Measurements from ENCODE around the gene SLC10A3.

Gene SLC10A3

GRCh38 chrX:154462396-154462795, 28.0 kb downstream of the SLC10A3 start:
- no peak for FAIRE-seq

DNA sequence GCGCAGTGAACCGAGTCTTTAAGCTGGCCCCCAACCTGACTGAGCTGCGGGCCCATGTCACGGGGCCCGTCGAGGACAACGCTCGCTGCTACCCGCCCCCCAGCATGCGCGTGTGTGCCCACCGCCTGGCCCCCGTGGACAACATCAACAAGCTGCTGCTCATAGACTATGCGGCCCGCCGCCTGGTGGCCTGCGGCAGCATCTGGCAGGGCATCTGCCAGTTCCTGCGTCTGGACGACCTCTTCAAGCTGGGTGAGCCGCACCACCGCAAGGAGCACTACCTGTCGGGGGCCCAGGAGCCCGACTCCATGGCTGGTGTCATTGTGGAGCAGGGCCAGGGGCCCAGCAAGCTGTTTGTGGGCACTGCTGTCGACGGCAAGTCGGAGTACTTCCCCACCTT, 30.1 kb downstream of the SLC10A3 start:
- no peak for FAIRE-seq

DNA sequence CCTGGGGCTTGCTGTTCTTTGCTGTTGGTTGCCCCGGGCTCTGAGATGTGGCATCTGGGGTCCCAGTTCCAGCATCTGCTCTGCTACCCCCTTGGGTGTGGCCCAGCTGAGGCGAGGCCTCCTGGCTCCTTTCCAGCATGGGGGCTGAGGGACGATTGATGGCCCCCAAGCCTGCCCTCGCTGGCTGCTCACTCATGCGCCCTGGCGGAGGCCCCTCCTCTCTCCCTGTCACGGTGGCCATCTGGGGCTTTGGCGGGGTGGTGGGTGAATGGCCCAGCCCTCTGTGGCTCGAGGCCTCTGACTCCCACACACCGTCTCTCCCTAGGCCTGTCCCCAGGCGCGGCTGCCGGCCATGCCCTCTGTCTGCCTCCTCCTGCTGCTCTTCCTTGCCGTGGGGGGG, 30.6 kb downstream of the SLC10A3 start:
- no peak for FAIRE-seq

GRCh38 chrX:154458954-154459778, 31.3 kb downstream of the SLC10A3 start:
- no peak for FAIRE-seq

DNA sequence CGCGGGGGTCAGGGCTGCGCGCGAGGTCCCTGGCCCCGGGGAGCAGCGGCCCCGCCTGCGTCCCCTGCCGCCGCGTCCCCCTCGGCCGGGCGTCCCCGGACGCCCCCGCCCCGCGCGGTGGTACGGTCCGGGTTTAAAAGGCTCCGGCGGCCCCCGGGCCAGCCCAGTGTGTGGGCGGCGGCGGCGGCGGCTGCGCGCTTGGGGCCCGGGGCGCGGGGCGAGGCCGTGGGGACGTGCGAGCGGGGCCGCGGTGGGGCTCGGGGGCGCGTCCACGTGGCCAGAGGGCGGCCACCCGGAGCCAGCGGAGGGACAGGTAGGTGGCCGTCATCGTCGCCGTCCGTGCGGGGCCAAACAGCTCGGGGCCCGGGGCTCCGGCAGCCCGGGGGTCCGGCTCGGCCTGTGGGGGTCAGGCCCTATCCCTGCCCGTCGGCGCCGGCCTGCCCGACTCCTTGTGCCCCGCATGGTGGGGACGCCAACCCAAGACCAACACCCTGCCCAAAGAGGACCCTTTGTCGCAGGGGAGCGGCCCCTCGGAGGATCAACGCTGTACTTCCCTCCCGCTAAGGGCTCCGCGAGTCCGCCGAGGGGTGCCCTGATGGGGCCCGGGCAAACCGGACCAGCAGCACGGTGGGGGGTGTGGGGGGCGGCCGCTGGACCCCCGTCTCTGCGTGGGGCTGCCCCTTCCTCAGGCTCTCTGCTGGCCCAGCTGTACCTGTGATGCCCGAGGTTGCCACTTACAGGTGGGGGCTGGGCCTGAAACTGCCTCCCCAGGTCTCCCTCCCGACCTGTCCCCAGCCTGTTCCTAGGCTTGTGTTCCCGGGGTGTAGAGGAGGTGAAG, 32.1 kb downstream of the SLC10A3 start, which contains the start of gene PLXNA3:
Gene PLXNA3 (plus strand): TSS at position 166 of the 838 bp plus-strand sequence. CDS start 1,903 bp downstream, outside the sequence.
- FAIRE-seq = no peak

- FAIRE-seq = no peak
These were observed 32.8 kb downstream of the SLC10A3 start for GRCh38 chrX:154457491-154458115.

DNA sequence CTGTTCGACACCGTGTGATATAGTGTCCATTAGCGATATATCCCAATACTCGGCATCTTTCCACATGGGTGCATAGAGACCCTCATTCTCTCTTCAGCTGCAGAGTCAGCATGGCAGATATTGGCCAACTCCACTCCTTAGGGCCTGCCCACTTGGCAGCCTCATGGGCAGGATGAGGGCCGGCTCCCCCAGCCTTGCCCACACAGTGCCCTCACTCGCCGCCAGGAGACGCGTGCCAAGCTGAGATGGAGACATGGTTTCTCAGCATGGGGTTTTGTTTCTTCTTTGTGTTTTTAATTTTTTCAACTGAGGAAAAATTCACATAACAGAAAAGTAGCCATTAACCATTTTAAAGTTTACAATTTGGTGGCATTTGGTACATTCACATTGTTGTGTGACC, 37.6 kb downstream of the SLC10A3 start:
- FAIRE-seq = no peak

- no peak for FAIRE-seq
These were observed 40.1 kb downstream of the SLC10A3 start for GRCh38 chrX:154450312-154450711.

GRCh38 chrX:154449618-154450017, 40.8 kb downstream of the SLC10A3 start:
- no peak for FAIRE-seq

DNA sequence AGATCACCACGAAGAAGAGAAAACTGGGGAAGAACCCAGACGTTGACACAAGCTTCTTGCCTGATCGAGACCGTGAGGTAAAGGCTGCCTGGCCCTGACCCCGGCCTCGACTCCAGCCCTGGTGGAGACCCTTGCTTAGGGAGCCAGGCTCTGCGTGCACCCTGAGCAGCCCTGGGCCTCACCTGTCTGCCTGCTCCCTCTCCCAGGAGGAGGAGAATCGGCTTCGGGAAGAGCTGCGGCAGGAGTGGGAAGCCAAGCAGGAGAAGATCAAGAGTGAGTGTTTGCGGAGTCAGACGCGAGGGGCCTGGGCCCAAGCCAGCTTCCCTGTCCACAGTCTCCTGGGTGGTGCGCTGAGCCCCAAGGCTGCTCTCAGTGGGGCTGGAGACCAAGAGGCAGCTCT, 41.9 kb downstream of the SLC10A3 start:
- no peak for FAIRE-seq

- no peak for FAIRE-seq
These were observed 44.0 kb downstream of the SLC10A3 start for GRCh38 chrX:154446430-154446829.

DNA sequence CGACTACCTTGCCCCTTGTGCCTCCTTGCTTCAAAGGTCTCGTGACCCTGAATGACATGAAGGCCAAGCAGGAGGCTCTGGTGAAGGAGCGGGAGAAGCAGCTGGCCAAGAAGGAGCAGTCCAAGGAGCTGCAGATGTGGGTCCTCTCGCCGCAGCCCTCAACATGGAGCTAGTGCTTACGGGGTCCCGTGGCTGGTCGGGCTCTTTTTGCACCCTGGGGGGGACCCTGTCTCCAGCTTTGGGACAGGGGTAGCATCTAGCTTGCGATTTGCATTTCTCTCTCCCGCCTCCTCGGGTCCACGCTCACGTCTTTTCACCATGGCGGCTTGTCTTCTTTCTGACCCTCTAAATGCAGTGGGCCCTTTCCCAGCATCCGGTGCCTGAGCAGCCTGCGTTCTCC, 44.7 kb downstream of the SLC10A3 start:
- no peak for FAIRE-seq

GRCh38 chrX:154444755-154445246, 45.6 kb downstream of the SLC10A3 start:
- FAIRE-seq = no peak

DNA sequence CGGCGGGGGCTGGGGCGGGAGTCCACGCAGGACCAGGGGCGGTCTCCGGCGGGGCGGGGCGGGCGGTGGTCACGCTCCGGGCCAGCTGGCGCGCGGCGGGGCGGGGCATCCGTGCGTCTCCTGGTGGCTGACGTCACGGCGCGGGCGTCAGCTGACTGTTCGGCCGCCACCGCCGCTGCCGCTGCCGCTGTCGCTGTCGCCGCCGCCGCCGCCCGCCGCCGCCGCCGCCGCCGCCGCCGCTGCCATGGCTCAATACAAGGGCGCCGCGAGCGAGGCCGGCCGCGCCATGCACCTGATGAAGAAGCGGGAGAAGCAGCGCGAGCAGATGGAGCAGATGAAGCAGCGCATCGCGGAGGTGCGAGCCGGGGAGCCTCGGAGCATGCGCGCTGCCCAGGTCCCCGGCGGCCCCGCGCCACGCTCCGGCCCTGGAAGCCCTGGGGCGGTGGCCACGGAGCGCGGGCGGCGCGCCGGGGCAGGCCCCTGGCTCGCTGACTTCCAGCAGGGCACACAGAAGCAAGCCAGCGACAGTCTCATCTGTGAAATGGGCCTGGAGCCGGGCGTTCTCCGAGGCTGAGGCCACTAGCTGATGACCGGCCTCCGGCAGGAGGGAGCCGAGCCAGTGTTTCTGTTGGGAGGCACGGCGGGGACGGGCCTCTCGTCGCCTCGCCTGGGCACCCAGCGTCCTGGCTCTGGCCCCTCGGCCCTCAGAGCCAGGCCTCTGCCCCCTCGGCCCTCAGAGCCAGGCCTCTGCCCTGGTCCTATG, 46.3 kb downstream of the SLC10A3 start, which contains the start of gene FAM50A:
Gene FAM50A (plus strand): TSS at position 150 of the 763 bp plus-strand sequence. CDS start 95 bp downstream, at position 245.
- no peak for FAIRE-seq

DNA sequence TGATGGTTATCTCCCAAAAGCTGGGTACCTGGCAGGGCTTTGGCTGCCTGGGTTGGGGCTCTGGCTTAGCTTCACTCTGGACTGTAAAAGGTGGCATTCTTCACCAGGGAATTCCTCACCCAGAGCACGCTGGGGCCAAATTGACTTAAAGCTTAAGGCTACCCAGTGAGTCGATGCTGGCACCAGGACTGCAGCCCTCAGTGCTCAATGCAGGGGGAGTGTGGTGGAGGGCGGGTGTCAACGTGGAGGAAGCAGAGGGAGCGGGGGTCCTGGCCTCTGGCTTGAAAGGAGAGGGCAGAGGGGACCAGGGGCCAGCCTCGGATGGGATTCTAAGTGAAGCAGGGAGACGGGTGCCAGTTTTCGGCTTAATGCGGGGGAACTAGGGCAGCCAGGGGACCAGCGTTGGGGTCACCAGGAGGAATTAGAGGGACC, 46.9 kb downstream of the SLC10A3 start:
- no peak for FAIRE-seq

DNA sequence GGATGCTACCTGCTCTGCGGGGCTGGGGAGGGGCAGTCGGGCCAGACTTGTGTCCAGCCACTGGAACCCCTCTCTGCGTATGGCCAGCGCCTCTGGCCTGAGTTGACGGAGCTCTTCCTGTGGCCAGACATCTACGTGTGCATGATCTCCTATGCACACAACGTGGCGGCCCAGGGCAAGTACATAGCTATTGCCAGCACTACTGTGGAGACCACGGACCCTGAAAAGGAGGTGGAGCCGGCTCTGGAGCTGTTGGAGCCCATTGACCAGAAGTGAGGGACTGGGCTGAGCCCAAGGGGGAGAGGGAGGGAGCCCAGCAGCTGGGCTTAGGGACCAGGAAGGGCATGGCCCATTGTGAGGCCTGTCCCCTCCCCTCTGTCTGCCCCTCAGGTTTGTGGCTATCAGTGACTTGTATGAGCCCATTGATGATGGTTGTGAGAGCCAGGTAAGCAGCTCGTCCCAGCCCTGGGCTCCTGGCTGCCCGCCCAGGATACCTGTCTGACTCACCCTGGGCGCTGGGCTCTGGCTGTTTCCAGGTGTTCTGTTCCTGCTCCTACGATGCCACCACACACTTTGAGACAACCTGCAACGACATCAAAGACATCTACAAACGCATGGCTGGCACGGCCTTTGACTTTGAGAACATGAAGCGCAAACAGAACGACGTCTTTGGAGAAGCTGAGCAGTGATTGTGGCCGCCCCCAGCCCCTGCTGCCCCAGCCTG, 48.3 kb downstream of the SLC10A3 start:
- no peak for FAIRE-seq

DNA sequence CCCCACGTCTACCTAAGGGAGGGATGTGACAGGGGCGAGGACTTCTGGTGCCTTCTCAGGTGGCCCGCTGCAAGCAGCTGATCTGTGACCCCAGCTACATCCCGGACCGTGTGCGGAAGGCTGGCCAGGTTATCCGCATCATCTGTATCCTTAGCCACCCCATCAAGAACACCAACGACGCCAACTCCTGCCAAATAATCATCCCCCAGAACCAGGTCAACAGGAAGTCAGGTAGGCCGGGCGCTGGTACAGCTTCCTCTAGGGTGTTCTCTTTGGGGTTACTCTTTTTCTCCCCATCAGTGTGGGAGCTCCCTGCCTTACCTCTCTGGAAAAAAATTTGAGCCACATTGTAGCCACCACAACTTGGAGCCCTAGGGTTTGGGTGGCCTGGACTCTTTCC, 48.9 kb downstream of the SLC10A3 start:
- FAIRE-seq = no peak

DNA sequence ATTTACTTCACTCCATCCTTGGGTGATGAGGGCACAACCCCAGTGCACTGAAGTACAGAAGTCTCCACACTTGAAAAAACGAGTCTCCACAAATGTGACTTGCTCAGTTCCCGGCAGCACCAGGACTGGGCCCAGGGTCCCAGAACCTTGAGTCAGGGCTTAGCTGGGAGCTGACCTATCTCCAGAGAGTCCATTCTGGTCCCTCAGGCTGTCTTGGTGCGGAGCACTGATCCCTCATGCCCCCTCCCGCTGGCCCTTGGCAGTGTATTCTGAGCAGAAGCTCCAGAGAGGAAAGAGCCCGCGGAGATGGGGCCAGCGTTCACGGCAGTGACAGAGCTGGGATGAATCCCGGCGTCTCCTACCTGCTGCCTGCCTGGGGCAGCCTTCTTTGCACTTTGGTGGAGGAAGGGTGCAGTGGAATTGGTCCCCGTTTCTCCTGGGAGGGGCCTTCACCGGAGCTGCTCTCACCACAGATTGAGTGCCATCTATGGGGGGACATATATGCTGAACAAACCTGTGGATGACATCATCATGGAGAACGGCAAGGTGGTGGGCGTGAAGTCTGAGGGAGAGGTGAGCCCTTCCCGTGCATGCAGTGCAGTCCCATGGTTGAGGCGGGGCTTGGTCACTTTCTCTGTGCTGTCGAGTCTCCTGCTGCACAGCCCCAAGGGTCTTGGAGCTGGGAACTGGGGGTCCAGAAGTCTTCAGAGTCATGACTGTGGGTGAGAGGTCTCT, 49.6 kb downstream of the SLC10A3 start:
- FAIRE-seq = no peak

- no peak for FAIRE-seq
These were observed 50.6 kb downstream of the SLC10A3 start for GRCh38 chrX:154439841-154440240.

DNA sequence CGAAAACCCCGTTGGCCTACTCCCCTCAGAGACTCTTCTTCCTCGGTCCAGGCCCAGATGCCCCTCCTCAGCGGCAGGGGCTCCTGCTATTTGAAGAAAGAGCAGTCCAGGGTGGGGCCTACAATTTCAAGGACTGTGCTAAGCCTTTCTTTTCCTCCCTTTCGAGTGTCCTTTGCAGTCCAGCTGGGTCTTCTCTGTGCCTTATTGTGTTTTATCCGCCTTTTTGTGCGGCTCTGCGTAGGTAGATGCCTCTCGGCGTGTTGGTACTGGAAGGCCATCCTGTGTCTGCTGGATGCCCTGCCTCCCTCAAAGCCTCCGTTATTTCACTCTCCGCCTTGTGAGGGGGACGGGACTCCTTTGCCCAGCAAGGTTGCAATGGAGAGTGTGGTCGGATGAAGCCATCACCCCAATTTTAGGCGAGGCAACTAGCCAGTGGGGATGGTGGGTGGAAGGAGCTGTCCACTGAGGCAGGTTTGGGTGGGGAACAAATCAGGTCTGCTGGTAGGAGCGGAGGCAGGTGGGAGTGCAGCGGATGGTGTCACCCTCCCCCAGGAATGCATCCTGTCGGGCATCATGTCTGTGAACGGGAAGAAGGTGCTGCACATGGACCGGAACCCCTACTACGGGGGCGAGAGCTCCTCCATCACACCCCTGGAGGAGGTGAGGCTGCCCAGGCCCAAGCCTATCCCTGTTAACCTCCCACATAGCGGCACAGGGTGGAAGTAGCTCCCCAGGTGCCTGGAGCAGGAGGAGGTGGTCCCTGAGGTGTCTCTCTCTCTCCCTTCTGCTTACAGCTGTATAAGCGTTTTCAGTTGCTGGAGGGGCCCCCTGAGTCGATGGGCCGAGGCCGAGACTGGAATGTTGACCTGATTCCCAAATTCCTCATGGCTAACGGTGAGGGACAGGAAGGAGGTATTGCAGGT, 52.2 kb downstream of the SLC10A3 start:
- no peak for FAIRE-seq
